HG02852 (cell line): ENCODE data around the gene DRD2.

Experiments
- ATAC-seq: cut with Tn5 transposase; IDR thresholded peaks from one replicate; pipeline ENCODE4 v1.9.1; 2021; ENCODE audit warnings: mild to moderate bottlenecking, moderate library complexity; ENCODE audit not compliant: unreplicated experiment

The DRD2 gene

GRCh38 chr11:113376156-113376555, 99.0 kb downstream of the DRD2 start:
- ATAC-seq, result peak; percentile 94

GRCh38 chr11:113375402-113375801, 99.8 kb downstream of the DRD2 start:
- peak; percentile 6 for ATAC-seq

DNA sequence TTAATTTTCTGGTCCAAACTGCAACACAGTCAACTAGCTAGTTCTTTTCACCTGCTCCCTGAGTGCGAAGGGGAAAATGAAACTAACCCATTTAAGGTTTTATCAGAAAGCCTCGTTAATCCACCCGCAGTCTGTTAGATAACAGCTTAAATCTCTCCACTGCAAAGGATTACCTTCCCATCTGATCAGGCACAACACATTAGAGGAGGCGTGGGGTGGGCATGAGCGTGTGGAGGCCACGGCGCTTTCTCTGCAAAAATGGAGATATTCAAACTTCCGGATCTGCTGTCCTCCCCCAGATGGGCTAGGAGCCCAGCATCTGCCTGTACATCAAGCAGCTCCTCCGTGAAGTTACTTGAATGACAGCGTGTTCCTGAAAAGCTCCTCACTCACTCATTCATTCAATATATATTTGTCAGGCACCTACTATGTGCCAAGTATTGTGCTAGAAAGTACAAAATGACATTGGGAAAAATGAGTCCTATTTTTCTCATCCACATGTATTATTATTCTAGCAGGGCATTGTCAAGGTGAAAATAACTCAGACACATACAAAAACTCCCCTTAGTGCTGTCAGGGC, 101.1 kb downstream of the DRD2 start:
- ATAC-seq, result no peak

GRCh38 chr11:113373306-113373705, 101.9 kb downstream of the DRD2 start:
- no peak for ATAC-seq

- no peak for ATAC-seq
Observed at GRCh38 chr11:113372309-113372708, 102.9 kb downstream of the DRD2 start.

- ATAC-seq, result no peak
Observed at GRCh38 chr11:113370634-113371033, 104.6 kb downstream of the DRD2 start.

DNA sequence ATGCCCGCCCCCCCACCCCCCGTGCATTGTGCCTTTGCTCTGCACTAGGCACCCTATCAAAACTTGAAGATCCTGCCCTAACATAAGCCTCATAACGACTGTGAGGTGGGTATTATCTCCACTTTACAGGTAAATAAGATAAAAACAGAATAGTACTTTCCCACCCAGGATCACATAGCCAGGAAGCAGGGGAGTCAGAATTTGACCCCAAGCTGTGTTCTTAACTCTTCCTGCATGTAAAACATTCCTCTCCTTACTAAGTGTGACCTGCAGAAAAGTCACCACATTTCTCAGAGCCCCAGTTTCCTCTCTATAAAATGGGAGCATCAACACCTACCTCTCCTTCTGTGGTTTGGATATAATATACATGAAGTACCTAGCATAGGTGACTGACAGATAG, 105.8 kb downstream of the DRD2 start:
- ATAC-seq, result no peak

DNA sequence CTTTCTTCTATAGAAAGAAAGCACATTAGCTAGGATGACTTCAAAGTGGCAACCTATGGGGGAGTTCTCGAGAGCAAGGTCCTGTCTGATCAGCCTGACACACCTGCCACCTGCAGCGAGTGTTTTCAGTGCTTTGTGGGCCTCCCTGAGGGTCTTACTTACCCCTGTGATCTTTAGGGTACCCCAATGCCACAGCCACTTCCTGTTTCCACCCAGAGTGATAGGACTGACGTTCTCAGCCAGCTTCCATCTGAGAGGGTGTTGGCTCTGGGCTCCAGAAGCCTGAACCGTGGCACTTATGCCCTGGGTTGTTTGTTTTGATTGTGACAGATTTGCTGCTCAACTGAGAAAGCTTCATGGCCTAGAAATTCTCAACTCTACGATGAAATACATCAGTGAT, 109.3 kb downstream of the DRD2 start:
- no peak for ATAC-seq

GRCh38 chr11:113363996-113364641, 111.1 kb downstream of the DRD2 start:
- ATAC-seq, result no peak

DNA sequence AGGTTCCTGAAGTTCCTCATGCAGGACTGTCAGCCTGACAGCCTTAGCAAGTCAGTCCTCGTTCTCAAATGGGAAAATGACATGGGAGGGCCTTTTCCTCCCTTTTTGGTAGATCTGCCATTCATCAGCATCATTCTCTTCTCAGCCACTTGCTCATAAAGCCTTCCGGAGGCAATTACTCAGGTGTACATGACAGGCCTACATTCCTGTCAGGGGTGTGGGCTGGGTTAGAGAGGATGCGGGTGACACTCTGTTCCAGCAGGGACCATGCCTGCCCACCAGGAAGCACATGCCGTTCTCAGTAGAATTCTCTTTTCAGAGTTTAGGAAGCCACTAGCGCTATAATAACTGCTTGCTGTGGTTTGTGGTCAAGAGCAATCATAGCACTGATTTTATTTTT, 111.8 kb downstream of the DRD2 start:
- ATAC-seq, result no peak
